DND-41 (cell line): Measurements from ENCODE around the gene MCTP1.

Experiments
- ATAC-seq: fragments of 200-7000 bp; cut with Tn5 transposase; 3 replicates; pipeline ENCODE4 v1.9.1; 2021; ENCODE audit warnings: low read depth; ENCODE audit not compliant: insufficient read depth
- DNase-seq: peaks from one replicate; pipeline ENCODE4 v3.0.0-alpha.2; 2020
- H2AFZ ChIP-seq: 2 replicates; pipeline ENCODE4 v1.6.0; 2012; ENCODE audit warnings: low read depth, low read length
- H3K27ac ChIP-seq: 2 replicates; pipeline ENCODE4 v1.5.1; 2012; ENCODE audit warnings: low read length, inconsistent platforms
- H3K27me3 ChIP-seq: fragments of 200-600 bp; sonication (generic); 2 replicates; pipeline ENCODE4 v1.6.0; 2012; ENCODE audit warnings: low read length, mild to moderate bottlenecking, inconsistent platforms; ENCODE audit not compliant: insufficient read depth, poor library complexity
- H3K36me3 ChIP-seq: 2 replicates; pipeline ENCODE4 v1.5.1; 2012; ENCODE audit warnings: low read length, inconsistent platforms; ENCODE audit not compliant: insufficient read depth
- H3K4me1 ChIP-seq: 2 replicates; pipeline ENCODE4 v1.5.1; 2012; ENCODE audit warnings: mild to moderate bottlenecking, low read length; ENCODE audit not compliant: insufficient read depth
- H3K4me2 ChIP-seq: 2 replicates; pipeline ENCODE4 v1.6.0; 2012; ENCODE audit warnings: mild to moderate bottlenecking, moderate library complexity, low read length, inconsistent platforms; ENCODE audit not compliant: insufficient read depth
- H3K4me3 ChIP-seq, 2 experiments: fragments of 200-600 bp in 1 of 2; shearing (Covaris generic) in 1 of 2; 2 replicates each; pipeline ENCODE4 v1.5.1; 2012 to 2016; ENCODE audit warnings: inconsistent platforms in 2 of 2, low read length in 2 of 2, mild to moderate bottlenecking in 2 of 2, low read depth in 1 of 2, moderate library complexity in 1 of 2
- H3K79me2 ChIP-seq: 2 replicates; pipeline ENCODE4 v1.6.0; 2012; ENCODE audit warnings: low read length, inconsistent platforms; ENCODE audit not compliant: insufficient read depth
- H3K9ac ChIP-seq: 2 replicates; pipeline ENCODE4 v1.6.0; 2012; ENCODE audit warnings: low read depth, mild to moderate bottlenecking, inconsistent platforms, low read length, moderate library complexity
- H3K9me3 ChIP-seq: 2 replicates; pipeline ENCODE4 v1.5.1; 2012; ENCODE audit warnings: low read length, moderate library complexity, mild to moderate bottlenecking, inconsistent platforms; ENCODE audit not compliant: insufficient read depth, severe bottlenecking
- H4K20me1 ChIP-seq: 2 replicates; pipeline ENCODE4 v1.6.0; 2012; ENCODE audit warnings: low read length; ENCODE audit not compliant: insufficient read depth
- EZH2 ChIP-seq: IDR thresholded peaks from 3 replicates; pipeline ENCODE4 v1.6.1; 2012; ENCODE audit warnings: borderline replicate concordance, low read depth, mild to moderate bottlenecking, moderate library complexity, low read length, inconsistent platforms; ENCODE audit not compliant: severe bottlenecking
- TF ChIP-seq, protein P1 (sequence below): IDR thresholded peaks from 2 replicates; pipeline ENCODE4 v1.5.1; 2012; ENCODE audit warnings: borderline replicate concordance, low read length, moderate library complexity, mild to moderate bottlenecking; ENCODE audit not compliant: poor library complexity, severe bottlenecking; ENCODE audit errors: extremely low read depth

The MCTP1 gene

DNA sequence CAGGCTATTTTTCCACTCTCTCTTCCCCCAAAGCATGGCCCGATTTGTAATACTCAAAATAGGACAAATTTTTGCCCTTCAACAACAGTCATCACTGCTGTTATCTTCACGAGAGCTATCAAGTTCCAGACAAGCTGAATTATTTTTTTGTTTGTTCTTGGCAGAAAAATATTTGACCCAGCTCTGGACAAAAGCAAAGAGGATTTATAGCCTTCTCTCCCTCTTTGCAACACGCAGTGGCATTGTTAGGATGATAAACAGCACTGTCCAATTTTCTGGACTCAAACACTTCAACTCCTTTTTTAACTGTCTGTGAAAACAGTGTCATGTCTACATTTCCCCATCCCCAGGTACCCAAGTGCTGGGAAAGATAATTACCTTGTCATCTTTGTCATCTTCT is 506.2 kb downstream of the MCTP1 start:
- Histone ChIP-seq H3K9ac (no peak overlapping the region), H3K27me3 (no peaks in the 10 kb centered on the region), H3K4me2 (no peak overlapping the region), H3K27ac (no peak overlapping the region), H3K79me2 (no peaks in the 10 kb centered on the region), H3K4me1 (no peaks in the 10 kb centered on the region), H3K36me3 (no peaks in the 10 kb centered on the region), H2AFZ (no peak overlapping the region), H3K4me3 (no peak overlapping the region), H3K9me3 (no peaks in the 10 kb centered on the region), H4K20me1 (no peaks in the 10 kb centered on the region)
- no peak for TF ChIP-seq EZH2
- TF ChIP-seq, protein P1, sequence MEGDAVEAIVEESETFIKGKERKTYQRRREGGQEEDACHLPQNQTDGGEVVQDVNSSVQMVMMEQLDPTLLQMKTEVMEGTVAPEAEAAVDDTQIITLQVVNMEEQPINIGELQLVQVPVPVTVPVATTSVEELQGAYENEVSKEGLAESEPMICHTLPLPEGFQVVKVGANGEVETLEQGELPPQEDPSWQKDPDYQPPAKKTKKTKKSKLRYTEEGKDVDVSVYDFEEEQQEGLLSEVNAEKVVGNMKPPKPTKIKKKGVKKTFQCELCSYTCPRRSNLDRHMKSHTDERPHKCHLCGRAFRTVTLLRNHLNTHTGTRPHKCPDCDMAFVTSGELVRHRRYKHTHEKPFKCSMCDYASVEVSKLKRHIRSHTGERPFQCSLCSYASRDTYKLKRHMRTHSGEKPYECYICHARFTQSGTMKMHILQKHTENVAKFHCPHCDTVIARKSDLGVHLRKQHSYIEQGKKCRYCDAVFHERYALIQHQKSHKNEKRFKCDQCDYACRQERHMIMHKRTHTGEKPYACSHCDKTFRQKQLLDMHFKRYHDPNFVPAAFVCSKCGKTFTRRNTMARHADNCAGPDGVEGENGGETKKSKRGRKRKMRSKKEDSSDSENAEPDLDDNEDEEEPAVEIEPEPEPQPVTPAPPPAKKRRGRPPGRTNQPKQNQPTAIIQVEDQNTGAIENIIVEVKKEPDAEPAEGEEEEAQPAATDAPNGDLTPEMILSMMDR: no peak
- no peak for DNase-seq
- no peak for ATAC-seq

DNA sequence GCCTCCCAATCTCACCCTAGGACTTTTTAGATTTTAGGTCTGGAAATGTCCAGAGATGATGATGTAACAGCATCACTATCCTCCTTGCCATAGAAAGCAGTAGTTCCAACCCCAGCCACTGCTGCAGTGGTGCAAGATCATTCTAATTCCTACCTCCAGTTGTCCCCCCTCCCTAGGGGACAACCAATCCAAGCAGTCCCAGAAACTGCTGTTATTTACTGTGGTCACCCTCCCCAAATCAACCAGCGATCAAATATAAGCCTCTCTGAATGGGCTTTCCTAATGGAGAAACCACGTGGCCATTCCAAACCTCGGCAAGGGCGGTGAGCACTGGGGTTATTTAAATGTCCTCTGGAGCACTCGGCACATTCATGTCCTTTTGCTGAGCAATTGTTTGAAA is 506.6 kb downstream of the MCTP1 start:
- Histone ChIP-seq H3K9me3 (no peaks in the 10 kb centered on the region), H3K79me2 (no peaks in the 10 kb centered on the region), H3K4me3 (no peak overlapping the region), H3K27ac (no peak overlapping the region), H2AFZ (no peak overlapping the region), H3K27me3 (no peaks in the 10 kb centered on the region), H4K20me1 (no peaks in the 10 kb centered on the region), H3K4me2 (no peak overlapping the region), H3K9ac (no peak overlapping the region), H3K4me1 (no peaks in the 10 kb centered on the region), H3K36me3 (no peaks in the 10 kb centered on the region)
- TF ChIP-seq EZH2: no peak
- TF ChIP-seq, protein P1: no peak
- ATAC-seq (no peak), DNase-seq (no peak)

DNA sequence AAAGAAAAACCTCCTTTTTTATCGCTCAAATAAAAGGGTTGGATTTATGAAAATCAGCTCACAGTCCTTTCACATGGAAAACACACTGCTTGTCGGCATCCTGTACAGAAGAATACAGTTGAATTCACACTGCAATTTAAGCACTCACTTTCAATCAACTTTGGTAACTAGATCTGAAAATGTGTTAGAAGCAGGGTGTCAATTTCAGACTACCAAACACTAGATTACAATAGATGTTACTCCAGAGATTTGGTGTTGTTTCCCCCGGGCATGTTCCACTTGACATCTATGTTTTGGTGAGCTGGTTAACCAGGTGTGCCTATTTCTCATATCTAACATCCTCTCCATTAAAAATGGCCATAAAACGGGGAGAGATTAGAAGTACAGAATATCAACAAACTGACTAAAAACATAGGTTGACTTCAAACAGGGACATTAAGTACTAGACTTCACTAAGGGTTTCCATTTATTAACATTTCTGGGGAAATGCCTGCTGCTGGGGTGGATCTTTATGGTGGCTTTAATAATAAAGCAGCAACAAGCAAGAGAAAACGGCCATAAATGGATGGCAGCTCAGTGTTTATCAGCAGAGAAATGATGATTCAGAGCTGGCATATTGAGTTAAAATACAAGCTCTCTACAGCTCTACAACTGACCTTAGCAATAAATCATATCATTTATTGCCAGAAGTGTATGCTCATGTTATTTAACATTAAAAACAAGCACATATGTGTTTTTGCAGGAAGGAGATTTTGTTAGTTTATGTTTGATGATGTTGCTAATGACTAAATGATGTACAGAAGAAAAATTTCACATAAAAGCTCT is 507.6 kb downstream of the MCTP1 start:
- H3K4me3 ChIP-seq: no peak overlapping the region
- H3K9ac ChIP-seq: no peak overlapping the region
- ATAC-seq (no peak), DNase-seq (no peak)
- H2AFZ ChIP-seq: no peak overlapping the region
- TF ChIP-seq, protein P1: no peak
- no peak for TF ChIP-seq EZH2
- no peak overlapping the region for H3K4me2 ChIP-seq
- H4K20me1 ChIP-seq: no peaks in the 10 kb centered on the region
- H3K79me2 ChIP-seq: no peaks in the 10 kb centered on the region
- H3K36me3 ChIP-seq: no peaks in the 10 kb centered on the region
- no peaks in the 10 kb centered on the region for H3K27me3 ChIP-seq
- H3K4me1 ChIP-seq: no peaks in the 10 kb centered on the region
- no peaks in the 10 kb centered on the region for H3K9me3 ChIP-seq
- H3K27ac ChIP-seq: no peak overlapping the region

DNA sequence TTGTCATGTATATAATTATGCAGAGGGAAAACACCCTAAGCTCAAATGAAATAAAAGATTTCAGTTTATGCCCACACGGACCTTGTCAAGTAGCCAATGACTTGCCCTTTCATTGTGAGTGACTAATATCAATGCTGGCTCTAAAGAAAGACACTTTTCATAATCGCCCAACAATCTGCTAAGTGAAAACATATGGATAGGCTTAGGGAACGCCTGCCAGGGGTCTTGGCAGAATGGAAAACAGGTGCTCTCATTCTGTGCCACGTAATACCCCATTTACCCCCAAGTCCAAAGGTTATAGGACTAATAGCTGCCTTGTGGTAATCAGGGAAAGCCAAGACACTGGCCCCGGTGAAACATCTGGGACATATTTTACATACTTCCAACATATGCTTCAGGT is 508.7 kb downstream of the MCTP1 start:
- Histone ChIP-seq H3K4me2 (no peak overlapping the region), H3K9ac (no peak overlapping the region), H3K27me3 (no peaks in the 10 kb centered on the region), H3K27ac (no peak overlapping the region), H3K4me1 (no peaks in the 10 kb centered on the region), H3K9me3 (no peaks in the 10 kb centered on the region), H3K4me3 (no peak overlapping the region), H4K20me1 (no peaks in the 10 kb centered on the region), H2AFZ (no peak overlapping the region), H3K36me3 (no peaks in the 10 kb centered on the region), H3K79me2 (no peaks in the 10 kb centered on the region)
- TF ChIP-seq, protein P1: no peak
- TF ChIP-seq EZH2: no peak
- no peak for DNase-seq
- no peak for ATAC-seq
